Lower lobe of right lung (tissue), 2 donors: ENCODE data around the gene TEX101. TPM values are rescaled to one million over a fixed set of nuclear protein-coding genes. Genes with fewer than 3 reads are reported as not detected.

ENCODE experiments used
- ATAC-seq, 2 donors: fragments of 200-7000 bp; cut with Tn5 transposase; one replicate each; pipeline ENCODE4 v1.9.1; 2020 to 2022; ENCODE audit warnings: mild to moderate bottlenecking in 2 of 2, moderate library complexity in 2 of 2
- DNase-seq: peaks from one replicate; pipeline ENCODE4 v3.0.0-alpha.2; 2020
- H3K27ac ChIP-seq: fragments of 200-600 bp; one replicate; pipeline ENCODE4 v1.8.0; 2022
- H3K27me3 ChIP-seq: fragments of 200-600 bp; one replicate; pipeline ENCODE4 v1.8.0; 2022; ENCODE audit warnings: low read depth
- H3K36me3 ChIP-seq: fragments of 200-600 bp; one replicate; pipeline ENCODE4 v1.8.0; 2022; ENCODE audit warnings: mild to moderate bottlenecking
- H3K4me1 ChIP-seq: fragments of 200-600 bp; one replicate; pipeline ENCODE4 v1.8.0; 2022
- H3K4me3 ChIP-seq: fragments of 200-600 bp; one replicate; pipeline ENCODE4 v1.8.0; 2022; ENCODE audit warnings: mild to moderate bottlenecking
- H3K9me3 ChIP-seq: fragments of 200-600 bp; one replicate; pipeline ENCODE4 v1.8.0; 2022
- CTCF ChIP-seq: fragments of 200-600 bp; IDR thresholded peaks from one replicate; pipeline ENCODE4 v1.8.0; 2022; ENCODE audit warnings: antibody characterized with exemption, mild to moderate bottlenecking
- intact Hi-C: fragments of 100-400 bp; cut with DNase I; formaldehyde crosslinking; loops from one replicate; pipeline ENCODE4 v1.11.0; 2022
- total RNA-seq: library from RNA; stranded (reverse); fragmentation: NEBNext Ultra II Directional; extraction: Animal tissue kit (Norgen Biotek cat#: 25700); gene quantifications from one replicate; pipeline ENCODE4 v1.2.1, GENCODE V29; 2021
- donor health status: DM: no; HTN: yes; CAD: no; lungs with severe emphysema.

Gene TEX101
- total RNA-seq, 1 donor from 2014 or later = not detected

GRCh38 chr19:43425567-43426392 is 11.1 kb downstream of the TEX101 start:
- Histone ChIP-seq H3K27ac (no peak overlapping the region), H3K4me1 (no peaks in the 10 kb centered on the region), H3K4me3 (no peak overlapping the region), H3K27me3 (no peaks in the 10 kb centered on the region), H3K9me3 (no peaks in the 10 kb centered on the region), H3K36me3 (no peaks in the 10 kb centered on the region)
- intact Hi-C loops = no loop called here
- TF ChIP-seq CTCF = peak; percentile 16
- no peak for DNase-seq
- no peak for ATAC-seq

GRCh38 chr19:43429395-43429794 is 14.7 kb downstream of the TEX101 start:
- ATAC-seq (no peak), DNase-seq (no peak)
- Histone ChIP-seq H3K27me3 (no peaks in the 10 kb centered on the region), H3K4me1 (no peaks in the 10 kb centered on the region), H3K36me3 (no peaks in the 10 kb centered on the region), H3K27ac (no peak overlapping the region), H3K4me3 (no peak overlapping the region), H3K9me3 (no peaks in the 10 kb centered on the region)
- TF ChIP-seq CTCF = no peak
- intact Hi-C loops = no loop called here

GRCh38 chr19:43430142-43430710 is 15.5 kb downstream of the TEX101 start:
- Histone ChIP-seq H3K9me3 (no peaks in the 10 kb centered on the region), H3K27ac (no peak overlapping the region), H3K27me3 (no peaks in the 10 kb centered on the region), H3K4me3 (no peak overlapping the region), H3K36me3 (no peaks in the 10 kb centered on the region), H3K4me1 (no peaks in the 10 kb centered on the region)
- intact Hi-C loops = no loop called here
- no peak for DNase-seq
- TF ChIP-seq CTCF = no peak
- ATAC-seq = no peak

GRCh38 chr19:43430976-43431375 is 16.3 kb downstream of the TEX101 start:
- no peak for TF ChIP-seq CTCF
- Histone ChIP-seq H3K36me3 (no peaks in the 10 kb centered on the region), H3K27me3 (no peaks in the 10 kb centered on the region), H3K27ac (no peak overlapping the region), H3K4me1 (no peaks in the 10 kb centered on the region), H3K9me3 (no peaks in the 10 kb centered on the region), H3K4me3 (no peak overlapping the region)
- DNase-seq (no peak), ATAC-seq (no peak)
- intact Hi-C loops = no loop called here

GRCh38 chr19:43433358-43433673 is 18.6 kb downstream of the TEX101 start:
- DNase-seq = no peak
- H3K36me3 ChIP-seq = no peaks in the 10 kb centered on the region
- intact Hi-C loops = no loop called here
- H3K9me3 ChIP-seq = no peaks in the 10 kb centered on the region
- peaks cover 7% of the 10 kb centered on the region for H3K4me1 ChIP-seq
- H3K27me3 ChIP-seq = no peaks in the 10 kb centered on the region
- H3K27ac ChIP-seq = no peak overlapping the region
- H3K4me3 ChIP-seq = no peak overlapping the region
- no peak for ATAC-seq
- TF ChIP-seq CTCF = no peak
